Cardiac septum (tissue), 1 donor: ENCODE results near the gene SLC2A8. TPM values are rescaled to one million over a fixed set of nuclear protein-coding genes. Genes with fewer than 3 reads are reported as not detected.

Source experiments
- DNase-seq: peaks from one replicate; pipeline ENCODE4 v3.0.0-alpha.2; 2020; ENCODE audit warnings: low spot score
- intact Hi-C: fragments of 100-400 bp; cut with DNase I; formaldehyde crosslinking; loops from one replicate; pipeline ENCODE4 v1.14.0; 2022
- total RNA-seq: library from RNA; stranded (reverse); fragmentation: NEBNext Ultra II Directional; extraction: Animal tissue kit (Norgen Biotek cat#: 25700); gene quantifications from one replicate; pipeline ENCODE4 v1.2.1, GENCODE V29; 2021
- donor health status: DM: no; HTN: no; CAD: no.

The SLC2A8 gene
- total RNA-seq, 1 donor from 2014 or later, result 14.5 TPM

GRCh38 chr9:127397646-127398274 is 791 bp downstream of the SLC2A8 start:
- DNase-seq, result peak; percentile 74
- intact Hi-C loops, result loop anchor here (5.0 kb wide), 1 partner anchor 175 kb away; no protein-coding TSS in a partner anchor

GRCh38 chr9:127398275-127398647 is 1.3 kb downstream of the SLC2A8 start:
- intact Hi-C loops, result loop anchor here (5.0 kb wide), 1 partner anchor 176 kb away; no protein-coding TSS in a partner anchor

GRCh38 chr9:127398715-127399400 is 1.9 kb downstream of the SLC2A8 start:
- peak; percentile 50 for DNase-seq

More at GRCh38 chr9:127398275-127398647, 1.3 kb downstream of the SLC2A8 start:
- DNase-seq, result peak; percentile 47

DNA sequence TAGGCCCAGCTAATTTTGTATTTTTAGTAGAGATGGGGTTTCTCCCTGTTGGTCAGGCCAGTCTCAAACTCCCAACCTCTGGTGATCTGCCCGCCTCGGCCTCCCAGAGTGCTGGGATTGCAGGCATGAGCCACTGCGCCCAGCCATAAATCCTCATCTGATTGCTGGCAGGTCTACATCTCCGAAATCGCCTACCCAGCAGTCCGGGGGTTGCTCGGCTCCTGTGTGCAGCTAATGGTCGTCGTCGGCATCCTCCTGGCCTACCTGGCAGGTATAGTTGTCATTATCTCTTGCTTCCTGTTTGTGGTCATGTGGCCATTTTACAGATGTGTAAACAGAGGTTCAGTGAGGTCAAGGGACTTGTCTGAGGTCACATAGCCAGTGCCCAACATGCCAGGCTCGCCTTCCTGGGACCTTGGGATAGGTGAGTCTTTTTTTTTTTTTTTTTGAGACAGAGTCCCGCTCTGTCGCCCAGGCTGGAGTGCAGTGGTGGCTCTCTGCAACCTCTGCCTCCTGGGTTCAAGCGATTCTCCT is 2.8 kb downstream of the SLC2A8 start:
- intact Hi-C loops, result loop anchor here (5.0 kb wide), 2 partner anchors 37 to 178 kb away; no protein-coding TSS in a partner anchor
- DNase-seq, result peak; percentile 70

More at GRCh38 chr9:127398715-127399400, 1.9 kb downstream of the SLC2A8 start:
- intact Hi-C loops, result loop anchor here (5.0 kb wide), 1 partner anchor 177 kb away; no protein-coding TSS in a partner anchor

- intact Hi-C loops, result loop anchor here (5.0 kb wide), 1 partner anchor 35 kb away; no protein-coding TSS in a partner anchor
- peak; percentile 63 for DNase-seq
These were observed 5.6 kb downstream of the SLC2A8 start for GRCh38 chr9:127402401-127403090.

DNA sequence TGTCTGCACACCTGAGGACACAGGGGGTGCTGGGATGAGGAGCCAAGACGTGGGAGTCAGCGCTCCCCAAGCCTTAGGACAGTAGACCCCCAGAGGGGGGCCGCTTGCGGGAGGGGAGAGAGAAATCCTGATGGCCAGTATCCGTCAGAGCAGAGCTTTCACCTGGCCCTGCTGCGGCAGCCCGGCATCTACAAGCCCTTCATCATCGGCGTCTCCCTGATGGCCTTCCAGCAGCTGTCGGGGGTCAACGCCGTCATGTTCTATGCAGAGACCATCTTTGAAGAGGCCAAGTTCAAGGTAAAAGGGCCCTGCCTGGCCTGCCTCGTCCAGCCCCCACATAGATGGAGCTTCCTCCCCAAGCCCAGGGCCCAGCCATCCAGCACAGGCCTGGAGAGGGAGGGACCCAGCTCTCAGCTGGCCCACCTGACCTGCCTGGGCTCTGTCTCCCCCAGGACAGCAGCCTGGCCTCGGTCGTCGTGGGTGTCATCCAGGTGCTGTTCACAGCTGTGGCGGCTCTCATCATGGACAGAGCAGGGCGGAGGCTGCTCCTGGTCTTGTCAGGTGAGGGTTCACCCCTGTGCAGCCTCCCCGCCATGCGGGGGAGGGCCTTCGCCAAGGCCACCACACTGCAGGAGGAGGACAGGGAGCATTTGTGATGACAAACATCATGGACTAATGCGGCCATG is 6.7 kb downstream of the SLC2A8 start:
- peak; percentile 66 for DNase-seq
- intact Hi-C loops, result loop anchor here (5.0 kb wide), 1 partner anchor 34 kb away; no protein-coding TSS in a partner anchor

DNA sequence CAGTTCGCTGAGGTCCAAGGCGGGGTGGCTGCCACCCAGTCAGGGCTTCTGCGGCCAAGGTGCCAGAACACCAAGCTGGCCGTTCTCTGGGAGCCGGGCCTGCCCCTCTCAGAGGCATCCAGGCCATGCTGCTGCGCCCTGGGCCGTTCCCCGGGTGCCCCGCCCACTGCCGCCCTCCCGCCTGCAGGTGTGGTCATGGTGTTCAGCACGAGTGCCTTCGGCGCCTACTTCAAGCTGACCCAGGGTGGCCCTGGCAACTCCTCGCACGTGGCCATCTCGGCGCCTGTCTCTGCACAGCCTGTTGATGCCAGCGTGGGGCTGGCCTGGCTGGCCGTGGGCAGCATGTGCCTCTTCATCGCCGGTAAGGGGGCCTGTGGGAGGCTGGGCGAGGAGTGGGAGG is 7.7 kb downstream of the SLC2A8 start:
- intact Hi-C loops, result loop anchor here (5.0 kb wide), 1 partner anchor 33 kb away; no protein-coding TSS in a partner anchor
- DNase-seq, result no peak

- intact Hi-C loops, result no loop called here
- no peak for DNase-seq
These were observed 8.6 kb downstream of the SLC2A8 start for GRCh38 chr9:127405344-127406125.

- no peak for DNase-seq
- intact Hi-C loops, result no loop called here
These were observed 10.0 kb downstream of the SLC2A8 start for GRCh38 chr9:127406799-127407491.

- intact Hi-C loops, result no loop called here
- DNase-seq, result no peak
These were observed 10.5 kb downstream of the SLC2A8 start for GRCh38 chr9:127407492-127407843.

DNA sequence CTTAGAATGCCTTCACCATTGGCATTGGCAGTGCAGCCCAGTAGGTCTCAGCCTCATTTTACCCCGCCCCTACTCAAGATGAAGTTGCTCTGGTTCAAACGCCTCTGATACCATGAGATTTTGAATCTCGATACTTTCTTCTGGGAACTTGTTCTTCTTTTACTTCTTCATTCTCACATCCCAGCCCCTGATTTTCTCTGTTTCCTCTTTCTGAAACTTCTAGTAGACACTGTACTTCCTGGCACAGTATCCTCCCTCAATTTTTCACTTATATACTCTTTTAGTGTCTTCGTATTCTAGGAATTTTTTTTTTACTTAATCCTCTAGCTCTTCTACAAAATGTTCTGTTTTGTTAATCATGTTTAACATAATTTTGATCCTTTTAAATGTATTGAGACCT is 14.2 kb downstream of the SLC2A8 start:
- DNase-seq, result no peak
- intact Hi-C loops, result no loop called here

DNA sequence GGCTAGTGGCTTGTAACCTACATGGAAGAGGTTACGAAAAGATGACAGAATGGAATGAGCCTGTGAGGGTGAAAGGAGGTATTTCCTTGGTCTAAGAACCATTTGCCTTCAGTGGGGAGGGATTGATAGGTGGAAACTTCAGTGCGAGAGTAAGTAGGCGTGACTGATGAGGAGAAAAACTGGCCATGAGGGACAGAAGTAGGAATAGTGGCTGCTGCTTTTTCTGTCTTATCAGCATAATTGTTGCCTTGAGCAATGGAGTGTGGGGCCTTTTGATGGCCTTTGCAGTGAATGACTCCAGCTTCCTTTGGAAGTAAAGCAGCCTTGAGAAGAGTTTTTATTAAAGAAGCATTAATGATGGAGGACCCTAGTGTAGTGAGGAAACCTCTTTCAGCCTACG is 18.2 kb downstream of the SLC2A8 start:
- intact Hi-C loops, result no loop called here
- no peak for DNase-seq

DNA sequence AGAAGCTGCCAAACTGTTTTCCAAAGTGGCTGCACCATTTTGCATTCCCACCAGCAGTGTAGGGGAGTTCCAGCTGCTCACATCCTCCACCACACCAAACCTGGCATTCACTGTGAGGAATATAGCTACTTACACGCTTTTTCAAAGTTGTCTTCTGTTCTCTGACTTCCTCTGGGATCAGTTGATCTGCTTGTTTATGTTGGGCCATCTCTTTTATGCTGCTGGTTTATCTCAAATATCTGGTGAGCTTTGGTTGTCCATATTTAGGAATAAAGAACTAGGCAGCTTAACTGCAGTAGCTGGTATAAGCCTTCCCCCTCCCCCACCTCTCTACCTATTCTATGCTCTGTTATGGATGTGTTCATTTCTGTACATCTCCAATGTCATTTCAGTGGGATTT is 18.7 kb downstream of the SLC2A8 start:
- no peak for DNase-seq
- intact Hi-C loops, result no loop called here

DNA sequence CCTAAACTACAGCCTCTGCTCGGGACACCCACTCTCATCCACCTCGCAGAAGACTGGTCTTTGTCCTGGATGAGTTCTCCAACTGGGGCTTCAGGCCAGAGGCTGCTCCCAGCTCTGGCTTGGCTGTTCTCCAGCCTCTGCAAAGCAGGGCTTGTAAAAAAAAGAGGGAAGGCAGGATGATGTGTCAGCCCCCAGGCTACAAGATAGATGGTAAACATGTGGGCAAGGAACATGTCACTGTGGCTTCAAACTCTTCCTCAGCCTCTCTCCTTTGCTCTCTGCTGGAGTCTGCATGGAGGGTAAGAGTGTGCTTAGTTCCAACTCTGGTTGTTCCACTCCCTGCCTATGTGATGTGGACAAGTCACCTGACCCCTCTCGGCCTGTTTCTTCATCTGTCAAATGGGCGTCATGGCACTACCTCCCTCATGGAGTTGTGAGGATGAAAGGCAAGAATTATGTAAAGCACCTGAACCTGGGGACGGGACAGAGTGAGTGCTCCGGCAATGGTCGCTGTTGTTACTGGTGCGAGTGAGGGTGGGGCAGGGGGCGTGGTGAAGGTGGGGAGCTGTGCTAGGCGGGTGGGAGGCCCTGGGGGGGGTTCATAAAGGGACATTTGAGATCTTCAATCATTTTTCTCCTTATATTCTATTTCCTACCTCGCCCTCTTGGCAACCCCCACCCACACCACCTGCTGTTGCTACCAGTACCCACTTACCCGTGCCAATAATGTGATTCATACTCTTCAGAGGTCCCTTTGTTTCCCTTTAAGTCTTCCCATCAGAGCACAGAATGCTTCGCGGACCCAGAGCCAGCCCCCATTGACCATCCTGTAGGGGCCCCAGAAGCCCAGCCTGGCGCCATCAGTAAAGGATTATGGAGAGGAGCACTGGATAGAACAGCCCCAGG is 20.4 kb downstream of the SLC2A8 start:
- intact Hi-C loops, result no loop called here

GRCh38 chr9:127418037-127418471 is 21.1 kb downstream of the SLC2A8 start:
- intact Hi-C loops, result no loop called here
- DNase-seq, result no peak

More for the DNA sequence above, 20.4 kb downstream of the SLC2A8 start:
- DNase-seq, result no peak

GRCh38 chr9:127419348-127419747 is 22.4 kb downstream of the SLC2A8 start:
- intact Hi-C loops, result no loop called here
- no peak for DNase-seq

DNA sequence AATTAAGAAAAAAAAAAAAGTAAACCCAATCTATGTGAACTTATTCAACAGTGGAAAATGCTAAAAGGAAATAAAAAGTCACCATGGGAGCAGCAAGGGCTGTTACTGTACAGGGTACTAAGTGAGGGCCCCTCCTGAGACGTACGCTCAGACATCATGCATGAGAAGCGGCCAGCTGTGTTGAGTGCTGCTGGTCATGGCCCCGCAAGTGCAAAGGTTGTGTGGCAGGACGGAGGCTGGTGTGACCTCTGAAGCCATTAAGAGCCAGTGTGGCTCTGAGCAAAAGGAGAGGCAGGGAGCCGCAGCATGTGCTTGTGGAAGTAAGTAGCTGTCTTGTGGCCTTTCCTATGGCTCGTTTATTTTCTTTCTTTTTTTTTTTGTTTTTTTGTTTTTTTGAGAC is 24.1 kb downstream of the SLC2A8 start:
- intact Hi-C loops, result no loop called here

More for the DNA sequence above, 24.1 kb downstream of the SLC2A8 start:
- DNase-seq, result no peak
